ENCODE results near the gene GAB4. TPM values are rescaled to one million over a fixed set of nuclear protein-coding genes. Genes with fewer than 3 reads are reported as not detected.

The GAB4 gene
- total RNA-seq, 4 donors from 2014 or later = not detected

DNA sequence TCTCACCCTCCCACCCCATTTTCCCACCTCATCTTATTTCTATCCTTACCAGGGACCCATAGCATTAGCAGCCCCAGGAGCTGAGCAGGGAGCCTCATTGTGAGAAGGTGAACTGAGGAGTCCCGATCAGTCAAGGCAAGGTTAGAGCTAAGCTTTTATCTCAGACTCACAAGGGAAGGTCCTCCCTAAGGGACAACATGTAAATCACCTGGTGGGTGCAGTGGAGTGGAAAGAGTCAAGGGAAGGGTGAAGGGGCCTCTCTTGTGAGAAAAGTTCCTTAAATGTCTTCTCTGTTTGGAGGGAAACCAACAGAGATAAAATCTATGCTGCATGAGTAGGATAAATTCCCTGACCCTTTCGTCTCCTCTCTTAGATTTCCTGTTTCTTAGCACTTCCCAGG lies 85.9 kb downstream of the GAB4 start:
- TF ChIP-seq, protein P1, sequence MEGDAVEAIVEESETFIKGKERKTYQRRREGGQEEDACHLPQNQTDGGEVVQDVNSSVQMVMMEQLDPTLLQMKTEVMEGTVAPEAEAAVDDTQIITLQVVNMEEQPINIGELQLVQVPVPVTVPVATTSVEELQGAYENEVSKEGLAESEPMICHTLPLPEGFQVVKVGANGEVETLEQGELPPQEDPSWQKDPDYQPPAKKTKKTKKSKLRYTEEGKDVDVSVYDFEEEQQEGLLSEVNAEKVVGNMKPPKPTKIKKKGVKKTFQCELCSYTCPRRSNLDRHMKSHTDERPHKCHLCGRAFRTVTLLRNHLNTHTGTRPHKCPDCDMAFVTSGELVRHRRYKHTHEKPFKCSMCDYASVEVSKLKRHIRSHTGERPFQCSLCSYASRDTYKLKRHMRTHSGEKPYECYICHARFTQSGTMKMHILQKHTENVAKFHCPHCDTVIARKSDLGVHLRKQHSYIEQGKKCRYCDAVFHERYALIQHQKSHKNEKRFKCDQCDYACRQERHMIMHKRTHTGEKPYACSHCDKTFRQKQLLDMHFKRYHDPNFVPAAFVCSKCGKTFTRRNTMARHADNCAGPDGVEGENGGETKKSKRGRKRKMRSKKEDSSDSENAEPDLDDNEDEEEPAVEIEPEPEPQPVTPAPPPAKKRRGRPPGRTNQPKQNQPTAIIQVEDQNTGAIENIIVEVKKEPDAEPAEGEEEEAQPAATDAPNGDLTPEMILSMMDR (IDR thresholded peaks at IDR 0.05; ENCODE audit: low read depth) = no peak

DNA sequence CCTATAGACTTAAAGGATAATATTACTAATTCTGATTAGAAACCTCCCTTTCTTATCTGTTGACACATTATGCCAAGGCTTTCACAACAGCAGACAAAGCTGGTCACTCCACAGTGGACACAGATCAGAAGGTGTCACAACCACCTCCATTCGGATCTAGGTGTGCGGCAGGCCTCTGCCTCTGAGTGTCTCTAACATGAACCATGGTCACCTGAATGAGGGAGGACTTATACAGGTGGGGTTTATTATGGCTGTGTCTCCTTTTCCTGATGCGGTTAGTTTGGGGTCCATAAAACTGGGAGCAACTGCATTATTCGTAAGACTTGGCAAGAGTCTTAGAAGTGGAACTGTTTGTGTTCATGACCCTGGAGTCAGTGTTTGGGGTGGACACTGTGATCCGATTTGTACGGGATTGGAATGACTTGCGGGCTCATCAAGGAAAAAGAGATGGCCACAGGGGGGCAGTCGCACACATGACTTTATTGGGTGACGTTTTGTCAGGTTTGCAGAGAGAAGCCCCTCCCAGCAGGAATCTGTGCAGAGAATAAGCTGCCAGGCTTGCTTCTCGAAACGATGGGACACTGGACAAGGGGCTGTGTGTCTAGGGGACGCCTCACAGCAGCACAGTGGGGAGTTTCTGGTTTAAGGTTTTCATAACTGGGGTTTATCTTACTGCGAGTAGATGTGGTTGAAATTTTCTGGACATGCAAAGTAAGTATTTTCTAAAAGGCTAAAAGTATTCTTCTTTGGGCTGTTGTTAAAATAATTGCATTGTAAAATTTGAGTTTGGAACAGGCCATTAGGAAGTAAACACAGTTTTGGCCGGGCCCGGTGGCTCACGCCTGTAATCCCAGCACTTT lies 90.6 kb downstream of the GAB4 start:
- TF ChIP-seq, protein P1 (IDR thresholded peaks at IDR 0.05; ENCODE audit: low read depth) = no peak

DNA sequence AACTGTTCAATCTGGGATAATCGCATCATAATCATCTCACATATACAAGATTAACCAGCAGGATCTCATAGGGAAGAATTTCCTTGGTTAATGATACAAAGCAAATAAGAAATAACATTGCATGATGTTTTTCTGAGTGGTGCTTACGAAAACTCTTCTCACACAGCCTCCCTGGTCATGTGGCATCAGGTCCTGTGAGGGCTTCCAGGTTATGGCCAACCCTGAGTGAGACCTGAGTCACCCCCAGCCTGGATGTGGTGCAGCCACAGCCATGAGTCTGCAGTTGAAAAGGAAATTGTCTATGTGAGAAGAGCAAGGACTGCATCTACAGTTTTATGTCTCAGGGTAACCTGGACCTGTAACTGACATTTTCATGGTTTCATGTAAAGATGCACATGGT lies 92.3 kb downstream of the GAB4 start:
- TF ChIP-seq, protein P1 (IDR thresholded peaks at IDR 0.05; ENCODE audit: low read depth) = no peak

DNA sequence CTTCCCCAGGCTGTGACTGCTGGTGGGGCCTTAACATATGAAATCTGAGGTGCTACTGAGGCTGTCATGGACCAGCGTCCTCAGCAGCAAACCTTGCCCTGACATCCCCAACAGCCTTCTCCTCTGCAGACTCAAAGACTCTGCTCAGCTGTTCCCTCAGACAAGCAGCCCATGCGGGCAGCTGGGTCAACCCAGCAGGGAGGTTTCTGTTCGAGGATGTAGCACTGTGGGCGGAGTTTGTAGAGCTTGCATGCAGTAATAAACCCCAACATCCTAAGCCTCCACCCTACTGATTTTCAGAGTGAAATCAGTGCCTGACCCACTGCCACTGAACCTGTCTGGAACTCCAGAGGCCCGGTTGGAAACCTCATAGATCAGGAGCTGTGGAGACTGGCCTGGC lies 94.0 kb downstream of the GAB4 start:
- TF ChIP-seq, protein P1 (IDR thresholded peaks at IDR 0.05; ENCODE audit: low read depth) = no peak

DNA sequence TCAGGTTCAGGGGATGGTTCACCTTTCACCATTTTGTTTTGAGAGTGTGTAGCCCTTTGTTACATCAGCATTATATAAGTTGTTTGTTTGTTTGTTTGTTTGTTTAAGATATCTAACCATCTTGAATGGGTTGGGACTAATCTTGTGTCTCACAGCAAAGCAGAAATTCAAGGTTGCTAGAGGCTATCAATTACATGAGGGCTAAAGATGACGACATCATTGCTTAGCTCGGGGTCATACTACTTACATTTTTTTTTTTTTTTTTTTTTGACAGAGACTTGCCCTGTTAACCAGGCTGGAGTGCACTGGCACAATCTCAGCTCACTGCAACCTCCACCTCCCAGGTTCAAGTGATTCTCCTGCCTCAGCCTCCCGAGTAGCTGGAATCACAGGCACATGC lies 95.7 kb downstream of the GAB4 start:
- TF ChIP-seq, protein P1 (IDR thresholded peaks at IDR 0.05; ENCODE audit: low read depth) = no peak

Other genes starting within 250 kb of the GAB4 start
- not detected for gene XKR3, start 182.8 kb downstream of the GAB4 start, total RNA-seq
- gene IL17RA, start 76.8 kb upstream of the GAB4 start, total RNA-seq = 10 to 100 TPM; 17.9 to 30.3 (median 26.2) TPM
- gene TMEM121B, start 113.1 kb upstream of the GAB4 start, total RNA-seq = 1 to 10 TPM in 1 of 4 donors, under 1 TPM in 3; 0.51 to 1.7 (median 0.85) TPM
- gene HDHD5, start 151.1 kb upstream of the GAB4 start, total RNA-seq = 10 to 100 TPM; 23.0 to 73.1 (median 41.7) TPM
- gene ADA2, start 211.2 kb upstream of the GAB4 start, total RNA-seq = 100 to 1,000 TPM in 1 of 4 donors, 10 to 100 TPM in 3; 10.2 to 198 (median 24.3) TPM